SKM-1 (cell line): ENCODE results near the gene OR2G6.
"Not testable (repeated sequence)": the region's sequence is repeated elsewhere in the genome, so short reads cannot be mapped to it uniquely, and the experiment has no call there.

Experiments used
- DNase-seq: peaks from one replicate; lab custom pipeline; 2025; ENCODE audit not compliant: unreplicated experiment; lab: John Stamatoyannopoulos, UW

OR2G6 gene

GRCh38 chr1:248573856-248574255 is 66.0 kb downstream of the OR2G6 start:
- not testable (repeated sequence) for DNase-seq

GRCh38 chr1:248574657-248575056 is 66.8 kb downstream of the OR2G6 start, which contains the start of gene OR2T34:
OR2T34 (minus strand) TSS chr1:248574757; CDS start chr1:248574757, 0 bp downstream.
- not testable (repeated sequence) for DNase-seq

DNA sequence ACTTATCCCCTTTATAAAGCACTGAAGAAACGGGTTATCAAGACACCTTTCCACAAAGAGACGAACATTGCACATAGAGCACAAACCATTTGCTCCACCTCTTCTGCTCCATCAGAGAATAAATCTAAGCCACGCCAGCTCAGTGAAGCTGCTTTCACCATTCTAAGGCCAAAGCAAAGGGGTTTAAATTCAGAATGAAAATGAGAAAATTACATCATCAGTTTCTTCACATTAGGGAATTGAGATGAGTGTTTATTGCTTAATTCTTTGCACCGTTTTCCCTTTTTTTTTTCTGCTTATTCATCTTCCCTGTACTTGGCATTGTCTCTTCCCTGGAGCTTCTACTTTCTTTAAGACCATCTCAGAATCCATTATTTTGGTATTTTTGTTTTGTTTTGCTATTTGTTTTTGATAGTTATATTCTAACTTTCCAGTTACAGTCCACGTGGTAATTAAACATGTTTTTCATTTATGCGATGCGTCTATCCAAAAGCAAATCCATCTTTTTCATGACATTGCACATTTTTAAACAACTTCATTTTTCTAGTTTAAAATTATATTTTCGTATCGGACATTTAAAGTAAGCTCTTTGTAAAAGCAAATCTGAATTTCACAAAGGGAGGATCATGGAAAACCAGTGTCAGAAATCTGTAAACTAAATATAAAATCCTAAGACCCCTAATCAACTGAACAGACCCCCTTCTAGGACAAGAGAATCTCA is 68.5 kb downstream of the OR2G6 start:
- DNase-seq: no peak
